ENCODE data around the gene DDX60.

DNA sequence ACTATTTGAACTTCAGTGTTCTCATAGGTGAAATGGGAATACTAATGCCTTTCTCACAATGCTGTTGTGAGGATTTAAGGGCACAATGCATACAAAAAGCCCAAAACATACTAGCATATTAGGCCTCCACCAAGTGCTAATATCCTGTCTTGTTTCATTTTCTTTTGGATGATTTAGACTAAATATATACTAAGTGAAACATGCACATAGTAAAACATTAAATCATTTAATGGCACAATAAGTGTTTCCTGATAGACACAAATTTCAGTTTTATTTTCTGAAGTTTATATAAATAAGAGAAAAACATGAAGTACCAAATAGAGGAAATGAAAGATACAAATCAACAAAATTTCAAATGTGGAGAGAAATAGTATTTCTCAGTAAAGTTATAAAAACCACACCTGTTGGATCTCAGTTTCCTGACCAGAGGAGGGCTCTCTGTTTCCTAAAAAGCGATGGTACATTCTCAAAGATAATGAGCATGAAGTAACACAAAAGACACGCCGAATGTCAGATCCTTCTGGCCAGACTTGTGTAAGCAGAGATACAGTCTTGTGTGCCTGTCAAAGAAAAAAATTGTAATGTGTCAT lies 25.1 kb downstream of the DDX60 start:
- TF ChIP-seq, protein P1, sequence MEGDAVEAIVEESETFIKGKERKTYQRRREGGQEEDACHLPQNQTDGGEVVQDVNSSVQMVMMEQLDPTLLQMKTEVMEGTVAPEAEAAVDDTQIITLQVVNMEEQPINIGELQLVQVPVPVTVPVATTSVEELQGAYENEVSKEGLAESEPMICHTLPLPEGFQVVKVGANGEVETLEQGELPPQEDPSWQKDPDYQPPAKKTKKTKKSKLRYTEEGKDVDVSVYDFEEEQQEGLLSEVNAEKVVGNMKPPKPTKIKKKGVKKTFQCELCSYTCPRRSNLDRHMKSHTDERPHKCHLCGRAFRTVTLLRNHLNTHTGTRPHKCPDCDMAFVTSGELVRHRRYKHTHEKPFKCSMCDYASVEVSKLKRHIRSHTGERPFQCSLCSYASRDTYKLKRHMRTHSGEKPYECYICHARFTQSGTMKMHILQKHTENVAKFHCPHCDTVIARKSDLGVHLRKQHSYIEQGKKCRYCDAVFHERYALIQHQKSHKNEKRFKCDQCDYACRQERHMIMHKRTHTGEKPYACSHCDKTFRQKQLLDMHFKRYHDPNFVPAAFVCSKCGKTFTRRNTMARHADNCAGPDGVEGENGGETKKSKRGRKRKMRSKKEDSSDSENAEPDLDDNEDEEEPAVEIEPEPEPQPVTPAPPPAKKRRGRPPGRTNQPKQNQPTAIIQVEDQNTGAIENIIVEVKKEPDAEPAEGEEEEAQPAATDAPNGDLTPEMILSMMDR (conservative IDR thresholded peaks at IDR 0.05; ENCODE audit: low read depth, low read length) = no peak
- no peak for TF ChIP-seq EZH2 (IDR thresholded peaks at IDR 0.05; ENCODE audit: low read length, unreplicated experiment)
- TF ChIP-seq EZH2phosphoT487 (IDR thresholded peaks at IDR 0.05; ENCODE audit: borderline replicate concordance, low read length) = no peak

Measured in PC-3 (cell line).